DND-41 (cell line): ENCODE results near the gene UTP14C.
"Not testable (repeated sequence)": the region's sequence is repeated elsewhere in the genome, so short reads cannot be mapped to it uniquely, and the experiment has no call there.

Source experiments
- ATAC-seq: fragments of 200-7000 bp; cut with Tn5 transposase; 3 replicates; pipeline ENCODE4 v1.9.1; 2021; ENCODE audit warnings: low read depth; ENCODE audit not compliant: insufficient read depth
- DNase-seq: peaks from one replicate; pipeline ENCODE4 v3.0.0-alpha.2; 2020
- H2AFZ ChIP-seq: 2 replicates; pipeline ENCODE4 v1.6.0; 2012; ENCODE audit warnings: low read depth, low read length
- H3K27ac ChIP-seq: 2 replicates; pipeline ENCODE4 v1.5.1; 2012; ENCODE audit warnings: low read length, inconsistent platforms
- H3K27me3 ChIP-seq: fragments of 200-600 bp; sonication (generic); 2 replicates; pipeline ENCODE4 v1.6.0; 2012; ENCODE audit warnings: low read length, mild to moderate bottlenecking, inconsistent platforms; ENCODE audit not compliant: insufficient read depth, poor library complexity
- H3K36me3 ChIP-seq: 2 replicates; pipeline ENCODE4 v1.5.1; 2012; ENCODE audit warnings: low read length, inconsistent platforms; ENCODE audit not compliant: insufficient read depth
- H3K4me1 ChIP-seq: 2 replicates; pipeline ENCODE4 v1.5.1; 2012; ENCODE audit warnings: mild to moderate bottlenecking, low read length; ENCODE audit not compliant: insufficient read depth
- H3K4me2 ChIP-seq: 2 replicates; pipeline ENCODE4 v1.6.0; 2012; ENCODE audit warnings: mild to moderate bottlenecking, moderate library complexity, low read length, inconsistent platforms; ENCODE audit not compliant: insufficient read depth
- H3K4me3 ChIP-seq, 2 experiments: fragments of 200-600 bp in 1 of 2; shearing (Covaris generic) in 1 of 2; 2 replicates each; pipeline ENCODE4 v1.5.1; 2012 to 2016; ENCODE audit warnings: inconsistent platforms in 2 of 2, low read length in 2 of 2, mild to moderate bottlenecking in 2 of 2, low read depth in 1 of 2, moderate library complexity in 1 of 2
- H3K79me2 ChIP-seq: 2 replicates; pipeline ENCODE4 v1.6.0; 2012; ENCODE audit warnings: low read length, inconsistent platforms; ENCODE audit not compliant: insufficient read depth
- H3K9ac ChIP-seq: 2 replicates; pipeline ENCODE4 v1.6.0; 2012; ENCODE audit warnings: low read depth, mild to moderate bottlenecking, inconsistent platforms, low read length, moderate library complexity
- H3K9me3 ChIP-seq: 2 replicates; pipeline ENCODE4 v1.5.1; 2012; ENCODE audit warnings: low read length, moderate library complexity, mild to moderate bottlenecking, inconsistent platforms; ENCODE audit not compliant: insufficient read depth, severe bottlenecking
- H4K20me1 ChIP-seq: 2 replicates; pipeline ENCODE4 v1.6.0; 2012; ENCODE audit warnings: low read length; ENCODE audit not compliant: insufficient read depth
- EZH2 ChIP-seq: IDR thresholded peaks from 3 replicates; pipeline ENCODE4 v1.6.1; 2012; ENCODE audit warnings: borderline replicate concordance, low read depth, mild to moderate bottlenecking, moderate library complexity, low read length, inconsistent platforms; ENCODE audit not compliant: severe bottlenecking
- TF ChIP-seq, protein P1 (sequence below): IDR thresholded peaks from 2 replicates; pipeline ENCODE4 v1.5.1; 2012; ENCODE audit warnings: borderline replicate concordance, low read length, moderate library complexity, mild to moderate bottlenecking; ENCODE audit not compliant: poor library complexity, severe bottlenecking; ENCODE audit errors: extremely low read depth

Gene UTP14C

DNA sequence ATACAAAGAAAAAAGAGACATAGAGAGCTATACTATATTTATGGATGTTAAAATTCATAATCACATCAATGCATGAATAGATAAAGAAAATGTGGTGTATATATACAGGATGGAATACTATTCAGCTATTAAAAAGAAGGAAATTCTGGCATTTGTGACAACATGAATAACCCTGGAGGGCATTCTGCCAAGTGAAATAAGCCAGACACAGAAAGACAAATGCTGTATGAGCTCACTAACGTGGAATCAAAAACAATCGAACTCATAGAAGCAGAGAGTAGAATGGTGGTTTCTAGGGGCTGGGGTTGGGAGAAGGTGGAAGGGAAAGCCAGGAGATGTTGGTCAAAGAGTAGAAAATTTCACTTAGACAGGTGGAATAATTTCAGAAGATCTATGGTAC, 24.0 kb downstream of the UTP14C start:
- no peak overlapping the region for H3K4me3 ChIP-seq
- TF ChIP-seq, protein P1, sequence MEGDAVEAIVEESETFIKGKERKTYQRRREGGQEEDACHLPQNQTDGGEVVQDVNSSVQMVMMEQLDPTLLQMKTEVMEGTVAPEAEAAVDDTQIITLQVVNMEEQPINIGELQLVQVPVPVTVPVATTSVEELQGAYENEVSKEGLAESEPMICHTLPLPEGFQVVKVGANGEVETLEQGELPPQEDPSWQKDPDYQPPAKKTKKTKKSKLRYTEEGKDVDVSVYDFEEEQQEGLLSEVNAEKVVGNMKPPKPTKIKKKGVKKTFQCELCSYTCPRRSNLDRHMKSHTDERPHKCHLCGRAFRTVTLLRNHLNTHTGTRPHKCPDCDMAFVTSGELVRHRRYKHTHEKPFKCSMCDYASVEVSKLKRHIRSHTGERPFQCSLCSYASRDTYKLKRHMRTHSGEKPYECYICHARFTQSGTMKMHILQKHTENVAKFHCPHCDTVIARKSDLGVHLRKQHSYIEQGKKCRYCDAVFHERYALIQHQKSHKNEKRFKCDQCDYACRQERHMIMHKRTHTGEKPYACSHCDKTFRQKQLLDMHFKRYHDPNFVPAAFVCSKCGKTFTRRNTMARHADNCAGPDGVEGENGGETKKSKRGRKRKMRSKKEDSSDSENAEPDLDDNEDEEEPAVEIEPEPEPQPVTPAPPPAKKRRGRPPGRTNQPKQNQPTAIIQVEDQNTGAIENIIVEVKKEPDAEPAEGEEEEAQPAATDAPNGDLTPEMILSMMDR: no peak
- no peak for TF ChIP-seq EZH2
- no peaks in the 10 kb centered on the region for H3K79me2 ChIP-seq
- no peak overlapping the region for H3K4me2 ChIP-seq
- no peaks in the 10 kb centered on the region for H4K20me1 ChIP-seq
- no peak overlapping the region for H3K27ac ChIP-seq
- DNase-seq (no peak), ATAC-seq (no peak)
- no peak overlapping the region for H2AFZ ChIP-seq
- H3K27me3 ChIP-seq: no peaks in the 10 kb centered on the region
- no peaks in the 10 kb centered on the region for H3K36me3 ChIP-seq
- H3K9ac ChIP-seq: no peak overlapping the region
- no peaks in the 10 kb centered on the region for H3K4me1 ChIP-seq
- no peaks in the 10 kb centered on the region for H3K9me3 ChIP-seq

DNA sequence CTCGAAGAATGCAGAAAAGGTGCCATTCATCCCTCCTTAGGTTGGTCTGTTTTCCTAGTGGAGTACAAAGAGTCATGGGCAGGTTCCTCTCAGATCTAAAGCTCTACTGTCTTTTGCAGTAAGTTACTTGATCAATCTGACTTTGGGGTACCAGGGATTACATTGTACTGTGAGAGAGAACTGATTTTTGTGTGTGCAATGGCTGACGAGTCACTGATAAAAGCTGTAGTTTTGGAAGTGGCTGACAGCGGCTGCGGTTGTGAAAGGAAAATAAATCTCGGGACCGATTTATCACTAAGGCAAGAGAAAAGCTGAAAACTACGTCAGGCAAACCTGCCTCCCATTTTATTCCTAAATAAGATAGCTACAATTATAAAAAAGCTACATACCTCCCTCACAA, 26.9 kb downstream of the UTP14C start:
- H3K79me2 ChIP-seq: no peaks in the 10 kb centered on the region
- no peaks in the 10 kb centered on the region for H3K27me3 ChIP-seq
- H3K4me2 ChIP-seq: no peak overlapping the region
- no peaks in the 10 kb centered on the region for H3K4me1 ChIP-seq
- no peak for ATAC-seq
- DNase-seq: no peak
- H3K27ac ChIP-seq: no peak overlapping the region
- H2AFZ ChIP-seq: no peak overlapping the region
- H3K4me3 ChIP-seq: no peak overlapping the region
- H3K36me3 ChIP-seq: no peaks in the 10 kb centered on the region
- no peak overlapping the region for H3K9ac ChIP-seq
- H3K9me3 ChIP-seq: no peaks in the 10 kb centered on the region
- no peaks in the 10 kb centered on the region for H4K20me1 ChIP-seq
- TF ChIP-seq, protein P1: no peak
- no peak for TF ChIP-seq EZH2

- TF ChIP-seq, protein P1: no peak
- TF ChIP-seq EZH2: no peak
- Histone ChIP-seq H3K4me2 (no peak overlapping the region), H3K79me2 (no peaks in the 10 kb centered on the region), H3K9me3 (no peaks in the 10 kb centered on the region), H3K27ac (no peak overlapping the region), H3K4me1 (no peaks in the 10 kb centered on the region), H4K20me1 (no peaks in the 10 kb centered on the region), H2AFZ (no peak overlapping the region), H3K4me3 (no peak overlapping the region), H3K36me3 (no peaks in the 10 kb centered on the region), H3K9ac (no peak overlapping the region), H3K27me3 (no peaks in the 10 kb centered on the region)
- ATAC-seq (no peak), DNase-seq (no peak)
Measured at GRCh38 chr13:52053460-52053859, 29.0 kb downstream of the UTP14C start.

GRCh38 chr13:52061064-52061463, 36.6 kb downstream of the UTP14C start:
- H2AFZ ChIP-seq, H3K4me2 ChIP-seq, H3K27me3 ChIP-seq, H3K9me3 ChIP-seq, H3K4me1 ChIP-seq, H3K36me3 ChIP-seq, DNase-seq, H4K20me1 ChIP-seq, H3K27ac ChIP-seq, H3K9ac ChIP-seq, ATAC-seq, H3K79me2 ChIP-seq, H3K4me3 ChIP-seq: not testable (repeated sequence)
